Activated CD4-positive, alpha-beta T cell treated with anti-CD3 and anti-CD28 coated beads, Interleukin-2, amount 10 ng/mL, durations not matched to agents 24 days and 14 days (primary cell): ENCODE results near the gene DCC. TPM values are rescaled to one million over a fixed set of nuclear protein-coding genes. Genes with fewer than 3 reads are reported as not detected.

Experiments
- DNase-seq: peaks from one replicate; pipeline ENCODE4 v3.0.0; 2022
- H3K27ac Mint-ChIP-seq: one replicate; pipeline ENCODE4 v1.8.0; 2022; ENCODE audit warnings: mild to moderate bottlenecking, mixed read lengths
- H3K27me3 Mint-ChIP-seq: one replicate; pipeline ENCODE4 v1.8.0; 2022; ENCODE audit warnings: mixed read lengths
- H3K36me3 Mint-ChIP-seq: one replicate; pipeline ENCODE4 v1.8.0; 2022; ENCODE audit warnings: low read depth, mild to moderate bottlenecking, mixed read lengths
- H3K4me1 Mint-ChIP-seq: one replicate; pipeline ENCODE4 v1.8.0; 2021; ENCODE audit warnings: mixed read lengths
- H3K4me3 Mint-ChIP-seq: one replicate; pipeline ENCODE4 v1.8.0; 2022; ENCODE audit warnings: mild to moderate bottlenecking, moderate library complexity, mixed read lengths
- H3K9me3 Mint-ChIP-seq: one replicate; pipeline ENCODE4 v1.8.0; 2021; ENCODE audit warnings: mixed read lengths
- intact Hi-C: fragments of 100-400 bp; cut with micrococcal nuclease; formaldehyde crosslinking; loops from one replicate; pipeline ENCODE4 v1.15.1; 2023
- total RNA-seq: library from RNA; stranded (reverse); gene quantifications from 2 replicates; pipeline ENCODE4 v1.2.3, GENCODE V29; 2022

The DCC gene
- total RNA-seq, 1 donor from 2014 or later, result not detected

GRCh38 chr18:52995875-52996274, 655.9 kb downstream of the DCC start:
- DNase-seq, result no peak
- H3K27ac Mint-ChIP-seq, result no peak overlapping the region
- H3K4me3 Mint-ChIP-seq, result no peak overlapping the region

GRCh38 chr18:52999633-53000032, 659.6 kb downstream of the DCC start:
- Mint-ChIP-seq H3K27me3 (no peaks in the 10 kb centered on the region), H3K4me1 (no peaks in the 10 kb centered on the region), H3K36me3 (no peaks in the 10 kb centered on the region), H3K9me3 (no peaks in the 10 kb centered on the region), H3K4me3 (no peak overlapping the region), H3K27ac (no peak overlapping the region)
- intact Hi-C loops, result no loop called here
- DNase-seq, result no peak

More at GRCh38 chr18:52995875-52996274, 655.9 kb downstream of the DCC start:
- H3K36me3 Mint-ChIP-seq, result no peaks in the 10 kb centered on the region
- no peaks in the 10 kb centered on the region for H3K9me3 Mint-ChIP-seq
- no peaks in the 10 kb centered on the region for H3K27me3 Mint-ChIP-seq
- H3K4me1 Mint-ChIP-seq, result no peaks in the 10 kb centered on the region
- intact Hi-C loops, result no loop called here

GRCh38 chr18:53004798-53005197, 664.8 kb downstream of the DCC start:
- DNase-seq, result no peak
- Mint-ChIP-seq H3K27me3 (no peaks in the 10 kb centered on the region), H3K4me1 (no peaks in the 10 kb centered on the region), H3K9me3 (no peaks in the 10 kb centered on the region), H3K27ac (no peak overlapping the region), H3K36me3 (no peaks in the 10 kb centered on the region), H3K4me3 (no peak overlapping the region)
- intact Hi-C loops, result no loop called here

- DNase-seq, result no peak
- H3K4me3 Mint-ChIP-seq, result no peak overlapping the region
- H3K9me3 Mint-ChIP-seq, result no peaks in the 10 kb centered on the region
- no peaks in the 10 kb centered on the region for H3K4me1 Mint-ChIP-seq
- no peak overlapping the region for H3K27ac Mint-ChIP-seq
- H3K36me3 Mint-ChIP-seq, result no peaks in the 10 kb centered on the region
- intact Hi-C loops, result no loop called here
- H3K27me3 Mint-ChIP-seq, result no peaks in the 10 kb centered on the region
These were observed 678.8 kb downstream of the DCC start for GRCh38 chr18:53018791-53019190.

- Mint-ChIP-seq H3K4me3 (no peak overlapping the region), H3K36me3 (no peaks in the 10 kb centered on the region), H3K9me3 (no peaks in the 10 kb centered on the region), H3K27ac (no peak overlapping the region), H3K27me3 (no peaks in the 10 kb centered on the region), H3K4me1 (no peaks in the 10 kb centered on the region)
- intact Hi-C loops, result no loop called here
- DNase-seq, result no peak
These were observed 685.2 kb downstream of the DCC start for GRCh38 chr18:53025247-53025646.

GRCh38 chr18:53028565-53028964, 688.6 kb downstream of the DCC start:
- Mint-ChIP-seq H3K9me3 (no peaks in the 10 kb centered on the region), H3K27me3 (no peaks in the 10 kb centered on the region), H3K4me1 (no peaks in the 10 kb centered on the region), H3K4me3 (no peak overlapping the region), H3K27ac (no peak overlapping the region), H3K36me3 (no peaks in the 10 kb centered on the region)
- intact Hi-C loops, result no loop called here
- no peak for DNase-seq

GRCh38 chr18:53033128-53033527, 693.1 kb downstream of the DCC start:
- no peak for DNase-seq
- intact Hi-C loops, result no loop called here
- H3K9me3 Mint-ChIP-seq, result no peaks in the 10 kb centered on the region
- no peaks in the 10 kb centered on the region for H3K36me3 Mint-ChIP-seq
- no peak overlapping the region for H3K27ac Mint-ChIP-seq
- H3K27me3 Mint-ChIP-seq, result no peaks in the 10 kb centered on the region
- H3K4me3 Mint-ChIP-seq, result no peak overlapping the region
- H3K4me1 Mint-ChIP-seq, result no peaks in the 10 kb centered on the region

- DNase-seq, result no peak
- H3K9me3 Mint-ChIP-seq, result no peaks in the 10 kb centered on the region
- intact Hi-C loops, result no loop called here
- H3K27me3 Mint-ChIP-seq, result no peaks in the 10 kb centered on the region
- H3K4me1 Mint-ChIP-seq, result no peaks in the 10 kb centered on the region
- H3K4me3 Mint-ChIP-seq, result no peak overlapping the region
- no peak overlapping the region for H3K27ac Mint-ChIP-seq
- no peaks in the 10 kb centered on the region for H3K36me3 Mint-ChIP-seq
These were observed 698.6 kb downstream of the DCC start for GRCh38 chr18:53038608-53039007.

GRCh38 chr18:53040286-53040685, 700.3 kb downstream of the DCC start:
- DNase-seq, result no peak
- no peaks in the 10 kb centered on the region for H3K36me3 Mint-ChIP-seq
- intact Hi-C loops, result no loop called here
- H3K9me3 Mint-ChIP-seq, result no peaks in the 10 kb centered on the region
- no peaks in the 10 kb centered on the region for H3K27me3 Mint-ChIP-seq
- H3K27ac Mint-ChIP-seq, result no peak overlapping the region
- H3K4me3 Mint-ChIP-seq, result no peak overlapping the region
- H3K4me1 Mint-ChIP-seq, result no peaks in the 10 kb centered on the region

- peaks cover 3% of the 10 kb centered on the region for H3K9me3 Mint-ChIP-seq
- no peak overlapping the region for H3K4me3 Mint-ChIP-seq
- no peaks in the 10 kb centered on the region for H3K27me3 Mint-ChIP-seq
- no peak for DNase-seq
- H3K36me3 Mint-ChIP-seq, result no peaks in the 10 kb centered on the region
- H3K27ac Mint-ChIP-seq, result no peak overlapping the region
- intact Hi-C loops, result no loop called here
- no peaks in the 10 kb centered on the region for H3K4me1 Mint-ChIP-seq
These were observed 716.1 kb downstream of the DCC start for GRCh38 chr18:53056064-53056463.

GRCh38 chr18:53070788-53071187, 730.8 kb downstream of the DCC start:
- H3K36me3 Mint-ChIP-seq, result no peaks in the 10 kb centered on the region
- H3K27me3 Mint-ChIP-seq, result no peaks in the 10 kb centered on the region
- no peaks in the 10 kb centered on the region for H3K4me1 Mint-ChIP-seq
- H3K27ac Mint-ChIP-seq, result no peak overlapping the region
- H3K9me3 Mint-ChIP-seq, result peaks cover 2% of the 10 kb centered on the region
- intact Hi-C loops, result no loop called here
- H3K4me3 Mint-ChIP-seq, result no peak overlapping the region
- DNase-seq, result no peak

GRCh38 chr18:53080687-53081086, 740.7 kb downstream of the DCC start:
- Mint-ChIP-seq H3K27me3 (no peaks in the 10 kb centered on the region), H3K4me3 (no peak overlapping the region), H3K9me3 (no peaks in the 10 kb centered on the region), H3K27ac (no peak overlapping the region), H3K4me1 (no peaks in the 10 kb centered on the region), H3K36me3 (no peaks in the 10 kb centered on the region)
- intact Hi-C loops, result no loop called here
- no peak for DNase-seq

- no peaks in the 10 kb centered on the region for H3K9me3 Mint-ChIP-seq
- intact Hi-C loops, result no loop called here
- no peaks in the 10 kb centered on the region for H3K27me3 Mint-ChIP-seq
- DNase-seq, result no peak
- no peak overlapping the region for H3K4me3 Mint-ChIP-seq
- no peak overlapping the region for H3K27ac Mint-ChIP-seq
- no peaks in the 10 kb centered on the region for H3K36me3 Mint-ChIP-seq
- no peaks in the 10 kb centered on the region for H3K4me1 Mint-ChIP-seq
These were observed 753.6 kb downstream of the DCC start for GRCh38 chr18:53093636-53094035.

- H3K4me1 Mint-ChIP-seq, result no peaks in the 10 kb centered on the region
- intact Hi-C loops, result no loop called here
- H3K27ac Mint-ChIP-seq, result no peak overlapping the region
- H3K9me3 Mint-ChIP-seq, result peaks cover 8% of the 10 kb centered on the region
- DNase-seq, result no peak
- no peaks in the 10 kb centered on the region for H3K36me3 Mint-ChIP-seq
- H3K4me3 Mint-ChIP-seq, result no peak overlapping the region
- H3K27me3 Mint-ChIP-seq, result no peaks in the 10 kb centered on the region
These were observed 761.6 kb downstream of the DCC start for GRCh38 chr18:53101536-53102105.

- no peak overlapping the region for H3K27ac Mint-ChIP-seq
- H3K9me3 Mint-ChIP-seq, result no peaks in the 10 kb centered on the region
- no peak for DNase-seq
- no peaks in the 10 kb centered on the region for H3K4me1 Mint-ChIP-seq
- intact Hi-C loops, result no loop called here
- no peaks in the 10 kb centered on the region for H3K36me3 Mint-ChIP-seq
- no peaks in the 10 kb centered on the region for H3K27me3 Mint-ChIP-seq
- H3K4me3 Mint-ChIP-seq, result no peak overlapping the region
These were observed 774.4 kb downstream of the DCC start for GRCh38 chr18:53114441-53114840.
